ENCODE results near the gene CER1.

The CER1 gene

DNA sequence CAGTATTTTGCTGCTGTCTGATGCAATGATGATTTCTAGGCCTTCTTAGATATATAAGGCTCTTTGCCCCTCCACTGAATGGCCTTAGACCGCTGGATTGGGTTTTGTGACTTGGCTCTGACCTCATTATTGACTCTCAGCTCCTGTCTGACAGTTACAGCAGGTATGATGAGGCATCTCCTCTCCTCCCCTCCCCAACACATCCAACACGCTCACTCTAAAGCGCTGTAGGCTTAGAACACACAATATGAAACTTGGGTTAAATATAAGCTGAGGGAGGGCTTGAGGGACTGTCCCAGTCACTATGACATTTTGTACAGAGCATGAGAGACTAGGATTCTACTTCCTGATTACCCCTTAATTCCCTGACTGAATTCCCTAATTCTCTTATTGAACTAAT lies 18.8 kb upstream of the CER1 start:
- Histone ChIP-seq H3K9ac (ENCODE audit: low read length) (no peak overlapping the region), H3K27me3 (ENCODE audit: low read length) (0 out of 2 replicates have a peak, but pooled peaks cover 4% of the 10 kb centered on the region), H3K27ac (ENCODE audit: low read depth, low read length) (no peak overlapping the region), H3F3A (ENCODE audit: insufficient read depth) (no peaks in the 10 kb centered on the region), H2AFZ (ENCODE audit: low read depth, low read length, severe bottlenecking) (no peak overlapping the region), H4K20me1 (ENCODE audit: low read depth, low read length) (no peaks in the 10 kb centered on the region), H3K79me2 (ENCODE audit: insufficient read depth, low read length) (no peaks in the 10 kb centered on the region), H3K9me3 (ENCODE audit: insufficient read depth, low read length) (no peaks in the 10 kb centered on the region), H3K4me2 (ENCODE audit: low read depth, low read length, poor library complexity, severe bottlenecking) (no peak overlapping the region), H3K36me3 (ENCODE audit: low read length) (no peaks in the 10 kb centered on the region), H3K9me2 (replicated peaks; ENCODE audit: insufficient read depth, low read length) (no peaks in the 10 kb centered on the region), H3K4me3 (ENCODE audit: insufficient read depth, low read length, poor library complexity, severe bottlenecking) (no peak overlapping the region)
- TF ChIP-seq CTCF (IDR thresholded peaks at IDR 0.05; ENCODE audit: insufficient read depth, low read length, poor library complexity, severe bottlenecking): no peak
- TF ChIP-seq EZH2phosphoT487 (conservative IDR thresholded peaks at IDR 0.05; ENCODE audit: low read length): no peak

- Histone ChIP-seq H2AFZ (ENCODE audit: low read depth, low read length, severe bottlenecking) (no peak overlapping the region), H4K20me1 (ENCODE audit: low read depth, low read length) (no peaks in the 10 kb centered on the region), H3K27ac (ENCODE audit: low read depth, low read length) (no peak overlapping the region), H3K9me2 (replicated peaks; ENCODE audit: insufficient read depth, low read length) (no peaks in the 10 kb centered on the region), H3K4me3 (ENCODE audit: insufficient read depth, low read length, poor library complexity, severe bottlenecking) (no peak overlapping the region), H3K27me3 (ENCODE audit: low read length) (no peaks in the 10 kb centered on the region), H3K9ac (ENCODE audit: low read length) (no peak overlapping the region), H3K36me3 (ENCODE audit: low read length) (no peaks in the 10 kb centered on the region), H3K4me2 (ENCODE audit: low read depth, low read length, poor library complexity, severe bottlenecking) (no peak overlapping the region), H3F3A (ENCODE audit: insufficient read depth) (no peaks in the 10 kb centered on the region), H3K9me3 (ENCODE audit: insufficient read depth, low read length) (no peaks in the 10 kb centered on the region), H3K79me2 (ENCODE audit: insufficient read depth, low read length) (no peaks in the 10 kb centered on the region)
- TF ChIP-seq EZH2phosphoT487 (conservative IDR thresholded peaks at IDR 0.05; ENCODE audit: low read length): no peak
- no peak for TF ChIP-seq CTCF (IDR thresholded peaks at IDR 0.05; ENCODE audit: insufficient read depth, low read length, poor library complexity, severe bottlenecking)
Observed at GRCh38 chr9:14733133-14733532, 10.6 kb upstream of the CER1 start.

DNA sequence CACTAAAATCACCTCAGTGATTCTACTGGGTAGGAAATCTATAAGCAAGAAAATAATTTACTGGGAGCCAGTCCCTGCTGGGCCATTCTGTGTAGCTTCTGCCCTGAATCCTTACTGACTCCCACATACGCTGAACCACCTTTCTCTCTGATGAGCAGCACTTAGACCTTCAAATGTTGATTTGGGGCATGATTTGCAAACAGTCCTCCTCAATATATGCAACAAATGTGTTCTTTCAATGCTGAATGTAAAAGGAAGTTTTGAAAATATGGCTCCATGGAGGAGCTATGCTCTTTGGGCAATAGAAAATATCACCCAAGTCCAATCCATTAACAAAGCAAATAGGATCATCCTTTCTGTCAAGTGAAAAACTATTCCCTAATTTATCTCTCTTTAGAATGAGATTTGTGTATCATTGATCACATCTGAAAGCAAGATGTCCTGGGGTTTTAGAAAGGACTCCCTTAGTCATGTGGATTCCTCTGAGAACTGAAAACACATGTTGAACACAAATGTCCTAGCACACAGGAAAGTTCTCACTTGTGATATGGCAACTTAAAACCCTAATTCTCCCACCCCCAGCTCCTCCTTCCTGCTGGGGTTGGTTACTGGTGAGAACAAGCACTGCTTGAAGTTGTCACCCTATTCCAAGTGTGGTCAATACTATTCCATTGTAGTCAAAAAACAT lies 8.9 kb upstream of the CER1 start:
- no peak overlapping the region for H3K4me3 ChIP-seq (ENCODE audit: insufficient read depth, low read length, poor library complexity, severe bottlenecking)
- H3K9me3 ChIP-seq (ENCODE audit: insufficient read depth, low read length): no peaks in the 10 kb centered on the region
- no peaks in the 10 kb centered on the region for H3K9me2 ChIP-seq (replicated peaks; ENCODE audit: insufficient read depth, low read length)
- H3K27me3 ChIP-seq (ENCODE audit: low read length): no peaks in the 10 kb centered on the region
- H3K36me3 ChIP-seq (ENCODE audit: low read length): no peaks in the 10 kb centered on the region
- H3F3A ChIP-seq (ENCODE audit: insufficient read depth): no peaks in the 10 kb centered on the region
- no peak overlapping the region for H3K4me2 ChIP-seq (ENCODE audit: low read depth, low read length, poor library complexity, severe bottlenecking)
- no peak overlapping the region for H2AFZ ChIP-seq (ENCODE audit: low read depth, low read length, severe bottlenecking)
- no peak overlapping the region for H3K9ac ChIP-seq (ENCODE audit: low read length)
- H4K20me1 ChIP-seq (ENCODE audit: low read depth, low read length): no peaks in the 10 kb centered on the region
- no peaks in the 10 kb centered on the region for H3K79me2 ChIP-seq (ENCODE audit: insufficient read depth, low read length)
- TF ChIP-seq EZH2phosphoT487 (conservative IDR thresholded peaks at IDR 0.05; ENCODE audit: low read length): no peak
- TF ChIP-seq CTCF (IDR thresholded peaks at IDR 0.05; ENCODE audit: insufficient read depth, low read length, poor library complexity, severe bottlenecking): no peak
- no peak overlapping the region for H3K27ac ChIP-seq (ENCODE audit: low read depth, low read length)
